Activated gamma-delta T cell (primary cell): ENCODE data around the gene RASL11B.

Experiments used
- DNase-seq: peaks from one replicate; lab custom pipeline; 2025; lab: John Stamatoyannopoulos, UW

Gene RASL11B

DNA sequence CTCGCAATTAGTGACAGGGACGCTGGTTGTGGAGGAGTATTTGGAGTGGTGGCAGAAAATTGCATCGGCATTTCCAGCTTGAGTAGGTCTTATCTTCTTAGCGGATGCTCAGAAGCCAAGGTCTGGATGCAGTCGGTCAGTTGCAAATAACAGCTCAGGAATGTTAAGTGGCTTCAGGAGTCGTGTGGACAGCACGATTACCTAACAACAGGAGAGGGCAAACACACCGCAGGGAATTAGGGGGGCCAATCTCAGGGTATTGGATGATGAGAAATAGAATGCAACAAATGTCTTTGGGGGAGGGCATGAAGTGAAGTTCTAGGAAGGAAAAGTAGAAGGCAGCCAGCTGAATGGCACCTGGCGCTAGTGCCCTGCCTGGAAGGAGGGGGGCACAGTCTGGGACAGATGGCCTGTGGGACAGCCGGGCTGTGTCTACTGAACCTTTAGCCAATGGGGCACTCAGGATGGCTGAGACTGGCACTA lies 11.8 kb downstream of the RASL11B start:
- no peak for DNase-seq

DNA sequence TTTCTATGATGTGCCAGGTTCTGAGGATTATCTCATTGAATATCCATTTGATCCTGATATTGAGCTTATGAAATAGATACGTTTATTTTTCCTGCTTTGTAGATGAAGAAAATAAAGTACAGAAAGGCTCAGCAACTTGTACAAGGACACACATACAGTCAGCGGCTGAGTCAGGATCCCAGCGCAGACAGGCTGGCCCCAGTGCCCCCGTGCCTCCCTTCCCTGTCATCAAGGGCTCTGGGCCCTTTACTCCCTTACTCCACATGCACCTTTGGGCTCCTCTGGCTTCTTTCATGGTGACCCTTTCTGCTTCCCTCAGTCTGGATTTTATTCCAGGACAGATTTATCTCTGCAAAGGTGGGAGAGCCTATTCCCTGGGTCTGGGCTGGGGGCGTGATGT lies 12.8 kb downstream of the RASL11B start:
- no peak for DNase-seq

DNA sequence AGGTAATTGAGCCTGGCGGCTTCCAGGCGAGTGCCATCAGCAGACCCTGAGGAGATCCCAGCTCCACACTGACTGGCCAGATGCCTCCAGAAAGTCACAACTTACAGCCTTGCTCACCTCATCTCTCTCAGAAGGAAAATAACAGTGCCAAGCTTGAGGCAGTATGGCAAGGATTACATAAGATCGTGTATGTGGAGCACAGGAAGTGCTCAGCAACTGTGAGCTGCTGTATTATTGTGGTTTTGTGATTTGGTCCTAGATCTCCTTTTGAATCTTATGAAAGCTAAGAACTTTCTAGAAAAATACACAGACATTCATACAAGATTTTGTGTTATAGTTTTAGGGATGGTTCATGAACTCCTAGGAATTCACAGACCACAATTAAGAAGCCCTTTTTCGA lies 14.0 kb downstream of the RASL11B start:
- no peak for DNase-seq

DNA sequence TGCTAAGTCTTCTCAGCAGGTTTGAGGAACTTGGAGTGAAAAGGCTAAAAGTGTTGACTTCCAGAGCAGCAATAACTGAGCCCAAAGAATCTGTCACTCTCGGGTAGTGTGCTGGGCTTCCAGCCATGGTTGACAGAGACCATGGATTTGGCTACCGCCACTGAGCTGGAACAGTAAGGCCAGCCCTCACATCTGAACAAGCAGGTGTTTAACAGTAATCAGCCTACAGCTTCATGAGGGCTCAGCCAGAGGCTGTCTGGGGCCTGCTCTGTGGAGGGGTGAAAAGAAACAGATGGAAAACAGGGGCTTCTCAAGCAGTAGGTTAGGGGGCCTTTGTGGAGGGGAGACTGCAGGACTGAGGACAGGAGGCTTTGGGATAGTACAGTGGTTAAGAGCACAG lies 14.9 kb downstream of the RASL11B start:
- DNase-seq, result no peak

DNA sequence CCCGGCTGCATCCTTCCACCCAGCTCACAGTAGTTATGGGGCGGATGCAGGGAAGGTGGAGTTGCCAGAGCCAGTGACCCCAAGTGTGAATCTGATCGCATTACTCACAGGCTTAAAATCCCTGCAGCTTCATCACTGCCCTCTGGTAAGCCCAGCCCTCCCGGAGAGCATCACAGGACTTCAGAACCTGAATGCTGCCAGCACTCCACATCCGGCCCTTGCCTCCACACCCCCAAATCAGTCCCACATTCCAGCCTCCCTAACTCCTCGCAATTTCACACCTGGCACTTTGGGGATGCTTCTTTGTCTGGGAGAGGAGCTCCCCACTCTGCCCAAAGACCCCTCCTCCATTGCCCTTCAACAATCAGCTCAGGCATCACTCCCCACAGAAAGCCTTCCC lies 15.6 kb downstream of the RASL11B start:
- no peak for DNase-seq

DNA sequence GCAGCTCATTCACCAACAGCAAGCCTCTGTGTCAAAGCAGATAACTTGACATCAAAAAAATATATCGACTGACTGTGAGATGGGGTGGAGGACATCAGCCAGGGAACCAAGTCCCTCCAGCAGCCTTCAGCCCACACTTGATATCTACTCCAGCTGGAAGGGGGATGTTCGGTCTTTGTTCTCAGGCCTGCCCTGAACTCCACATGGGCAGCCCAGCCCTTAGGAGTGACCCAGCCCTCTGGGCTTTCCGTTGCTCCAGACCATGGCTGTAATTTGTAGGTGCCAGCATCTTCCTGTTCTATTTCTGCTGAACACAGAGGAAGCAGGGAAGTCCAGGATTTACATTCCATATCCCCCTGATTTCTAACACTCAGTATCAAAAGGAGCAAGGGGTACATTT lies 17.4 kb downstream of the RASL11B start:
- DNase-seq, result no peak

DNA sequence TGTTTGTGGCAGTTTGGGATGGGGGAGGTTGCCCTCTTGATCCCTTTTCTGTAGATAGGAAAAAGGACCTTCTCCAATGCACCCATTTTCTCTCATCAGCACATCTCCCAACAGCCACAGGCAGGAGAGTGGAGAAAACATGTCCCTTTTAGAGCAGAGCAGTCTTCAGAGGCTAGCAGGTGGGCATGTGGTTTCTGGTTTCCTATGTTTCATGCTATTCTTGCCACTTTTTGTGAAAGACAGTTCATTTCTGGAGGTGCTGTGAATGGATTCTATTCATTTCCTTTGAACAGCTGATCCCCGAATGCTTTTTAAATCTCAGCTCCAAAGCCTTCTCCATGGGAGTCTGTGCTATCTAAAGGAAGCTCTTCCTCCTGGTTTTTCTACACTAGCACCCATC lies 18.9 kb downstream of the RASL11B start:
- no peak for DNase-seq

DNA sequence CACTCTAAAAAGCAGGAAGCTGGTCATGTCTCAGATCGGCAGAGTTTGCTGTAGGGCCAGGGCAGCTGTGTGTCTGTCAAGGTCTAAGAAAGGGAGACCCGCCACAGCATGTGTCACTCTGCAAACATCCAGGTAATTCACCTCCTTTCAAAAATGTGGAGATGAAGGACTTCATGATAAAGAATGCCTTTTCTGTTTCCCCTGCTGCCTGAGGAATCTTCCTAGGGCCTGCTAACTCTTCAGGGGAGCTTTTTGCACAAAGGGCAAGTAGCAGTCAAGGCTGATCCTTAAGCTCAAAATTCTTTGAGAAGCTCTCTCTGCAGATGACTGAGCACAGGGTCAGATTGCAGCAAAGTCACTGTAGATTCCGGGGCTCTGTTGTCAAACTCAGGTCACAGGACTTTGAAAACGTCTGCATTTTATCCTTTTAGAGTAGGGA lies 21.1 kb downstream of the RASL11B start:
- no peak for DNase-seq

DNA sequence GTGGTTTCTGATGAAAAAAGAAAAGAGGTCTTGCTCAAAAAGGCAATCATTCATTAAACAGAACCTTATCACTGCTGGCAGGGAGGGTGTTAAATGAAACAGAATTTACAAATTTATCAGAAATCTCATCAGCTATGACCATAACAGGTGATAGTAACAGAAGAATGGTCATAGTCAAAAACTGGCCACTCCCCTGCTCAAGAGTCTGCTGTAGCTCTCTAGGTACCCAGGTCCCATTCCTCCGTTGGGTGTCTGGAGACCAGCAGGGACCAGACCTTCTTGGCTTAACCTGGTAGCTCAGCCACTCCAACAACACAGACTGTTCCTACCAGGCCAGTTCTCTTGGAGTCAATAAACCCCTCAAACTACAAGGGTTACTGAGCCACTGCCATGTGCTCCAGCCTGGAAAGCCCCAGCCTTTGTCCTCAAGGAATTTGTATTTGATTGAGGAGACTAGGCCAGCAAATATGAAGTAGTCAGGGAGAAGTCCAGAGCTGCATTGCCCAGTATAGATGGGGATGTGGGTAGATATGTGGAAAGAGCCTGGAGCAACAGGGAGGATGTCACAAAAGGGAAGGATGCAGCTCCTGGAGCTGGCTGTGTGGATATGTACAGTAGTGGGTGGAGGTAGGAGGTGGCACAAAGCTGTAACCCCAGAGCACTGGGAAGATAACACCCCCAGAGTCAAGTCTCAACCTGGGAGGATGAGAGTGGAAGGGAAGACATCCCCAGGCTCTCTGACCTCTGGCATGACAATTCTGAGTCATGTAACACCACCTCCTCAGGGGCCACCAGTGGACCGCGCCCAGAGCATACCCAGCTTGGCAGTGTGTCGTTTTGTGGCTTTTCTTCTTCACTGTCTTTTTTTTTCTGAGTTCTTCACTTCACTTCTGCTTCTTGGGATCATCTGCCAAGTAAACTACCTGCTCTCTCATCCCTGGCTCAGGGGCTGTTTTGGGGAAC lies 21.9 kb downstream of the RASL11B start:
- no peak for DNase-seq

DNA sequence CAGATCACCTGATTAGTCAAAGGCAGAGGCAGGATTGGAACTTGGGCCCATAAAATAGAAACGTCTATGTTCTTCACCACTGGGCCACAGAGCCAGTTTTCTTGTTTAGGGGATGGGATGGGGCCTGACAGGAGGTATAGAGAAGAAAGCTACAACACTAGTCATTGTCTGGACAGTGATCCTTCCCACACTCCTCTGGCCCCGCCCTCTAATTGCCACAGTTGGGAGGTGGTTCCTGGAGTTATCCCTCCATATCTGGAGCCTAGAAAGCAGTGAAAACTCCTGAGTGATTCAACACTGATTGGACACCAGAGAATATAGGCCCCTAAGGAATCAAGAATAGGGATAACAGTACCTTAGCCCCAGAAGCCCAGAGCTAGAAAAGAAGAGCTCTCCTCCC lies 22.9 kb downstream of the RASL11B start:
- no peak for DNase-seq

DNA sequence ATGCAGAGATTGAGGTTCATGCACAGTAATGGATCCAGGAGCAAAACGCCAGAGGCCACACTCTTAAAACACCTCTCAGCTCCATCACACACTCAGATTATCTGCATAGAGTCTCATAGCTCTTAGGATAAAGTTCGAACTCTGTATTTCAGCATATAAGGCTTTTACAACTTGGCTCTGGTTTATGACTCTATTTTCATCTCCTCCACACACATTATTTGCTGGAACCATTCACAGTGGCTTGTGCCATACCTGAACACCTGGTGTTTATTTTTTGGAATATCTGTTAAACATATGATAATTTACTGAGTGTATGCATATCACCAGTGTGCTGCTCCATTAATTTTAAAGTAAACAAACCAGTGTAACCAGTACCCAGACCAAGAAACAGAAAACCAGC lies 27.2 kb downstream of the RASL11B start:
- no peak for DNase-seq

DNA sequence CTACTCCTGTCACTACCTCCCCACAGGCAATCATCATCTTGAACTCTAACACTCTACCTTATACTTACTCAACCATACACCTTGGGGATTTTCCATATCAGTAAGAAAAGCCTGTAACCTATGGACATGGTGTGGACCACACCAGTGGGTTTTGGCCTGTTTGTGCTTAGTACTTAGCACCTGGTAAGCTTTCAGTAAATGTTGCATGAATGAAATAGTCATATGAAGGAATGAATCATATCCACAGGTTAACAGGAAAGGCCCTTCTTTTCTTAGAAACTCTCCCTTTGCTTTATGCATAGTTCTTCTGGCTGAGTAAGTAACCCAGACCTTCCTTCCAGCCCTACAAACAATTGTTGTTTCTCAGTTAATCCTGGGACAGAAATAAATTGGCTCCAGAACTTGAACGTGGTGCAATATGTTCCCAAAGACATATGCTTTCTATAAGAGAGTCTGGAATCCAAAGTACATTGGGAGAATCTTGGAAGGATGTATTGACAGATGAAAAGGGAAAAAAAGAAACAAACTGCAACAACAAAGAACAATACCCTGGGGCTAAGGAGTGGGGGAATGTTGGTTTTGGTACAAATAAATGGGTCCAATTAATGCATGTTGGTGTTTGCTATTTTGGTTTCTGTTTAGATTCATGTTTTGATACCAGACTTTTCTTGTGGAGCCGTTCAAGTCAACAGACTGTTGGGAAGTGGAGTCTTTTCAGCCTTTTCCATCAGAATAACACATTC lies 27.8 kb downstream of the RASL11B start:
- no peak for DNase-seq

DNA sequence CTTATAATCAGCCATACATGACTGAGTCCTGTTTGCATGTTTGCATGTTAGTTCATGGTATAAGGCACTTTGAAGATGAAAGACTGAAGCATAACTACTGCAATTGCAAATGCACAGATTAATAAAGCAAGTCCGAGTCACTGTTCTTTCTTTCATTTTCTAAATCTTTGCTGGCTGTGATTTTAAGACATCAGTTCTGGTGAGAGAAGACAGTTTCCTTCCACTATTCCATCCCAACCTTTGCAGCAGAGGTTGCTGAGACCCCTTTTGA lies 28.3 kb downstream of the RASL11B start:
- no peak for DNase-seq

DNA sequence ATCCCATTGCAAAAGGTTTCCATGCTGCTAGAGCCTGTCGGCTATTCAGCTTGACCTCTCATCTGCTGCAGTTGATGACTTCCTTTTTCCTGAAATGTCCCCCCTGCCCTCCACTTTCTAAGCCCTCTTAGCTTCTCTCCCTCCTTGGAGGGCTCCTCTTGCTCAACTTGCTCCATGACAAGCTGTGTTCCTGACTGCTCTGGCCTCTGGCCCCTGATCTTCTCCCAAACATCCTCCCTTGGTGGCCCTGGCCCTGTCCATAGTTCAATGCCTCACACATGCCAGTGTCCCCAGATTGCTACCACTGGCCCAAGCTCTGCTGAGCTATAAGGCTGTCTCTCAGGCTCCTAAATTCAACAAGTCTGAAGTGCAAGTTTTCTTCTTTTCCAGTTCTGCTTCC lies 29.6 kb downstream of the RASL11B start:
- DNase-seq, result no peak

DNA sequence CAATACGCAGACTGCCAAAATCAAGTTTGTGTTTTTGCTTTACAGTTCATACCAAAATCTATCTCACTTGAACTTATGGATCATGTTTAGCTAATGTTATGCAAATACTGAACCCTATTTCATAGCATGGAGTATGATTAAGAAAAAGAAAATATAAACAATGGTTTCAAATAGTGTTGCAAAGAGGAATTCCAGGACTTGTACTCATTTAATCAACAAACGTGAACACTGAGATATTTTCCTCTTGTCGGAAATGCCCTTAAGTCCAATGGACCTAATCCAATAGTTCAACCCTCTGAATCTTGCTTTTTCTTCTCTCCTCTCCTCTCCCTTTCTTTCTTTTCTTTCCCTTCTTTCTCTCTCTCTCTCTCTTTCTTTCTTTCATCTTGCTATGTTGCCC lies 30.8 kb downstream of the RASL11B start:
- DNase-seq, result no peak

DNA sequence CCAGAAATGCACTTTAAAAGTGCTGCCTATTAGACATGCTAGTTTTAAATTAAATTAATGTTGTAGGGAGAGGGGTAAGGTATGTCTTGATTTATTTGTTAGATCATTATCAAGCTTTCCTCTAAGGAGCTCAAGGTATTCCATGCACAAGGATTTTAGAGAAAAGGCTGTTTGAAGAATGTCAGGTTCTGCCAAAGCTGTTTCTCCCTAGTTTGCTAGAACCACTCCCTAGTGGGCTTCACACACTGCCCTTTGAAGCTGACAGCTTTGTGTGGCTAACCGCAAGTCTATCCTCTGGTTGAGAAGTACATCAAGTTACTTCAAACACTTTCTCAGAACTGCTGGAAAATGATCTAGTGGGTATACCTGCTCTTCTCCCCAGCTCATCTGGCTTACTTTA lies 32.3 kb downstream of the RASL11B start:
- no peak for DNase-seq

DNA sequence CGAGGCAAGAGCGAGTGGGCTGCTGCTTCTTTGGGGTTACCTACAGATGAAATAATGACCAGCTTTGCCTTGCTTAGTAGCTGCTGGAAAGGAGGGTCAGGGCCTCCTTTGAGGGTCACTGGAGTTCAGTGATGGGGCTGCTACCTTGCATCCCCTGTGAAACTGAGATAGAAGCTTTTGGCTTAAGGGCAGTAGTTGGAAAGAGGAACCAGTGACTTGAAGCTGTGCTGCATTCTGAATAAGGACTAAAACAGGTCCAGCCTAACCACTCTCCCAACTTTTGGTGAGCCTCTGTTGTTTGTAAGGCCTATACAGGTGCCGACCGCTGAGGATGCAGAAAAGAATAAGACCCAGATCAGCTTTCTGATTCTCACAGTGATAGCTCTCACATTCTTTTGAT lies 41.2 kb downstream of the RASL11B start:
- DNase-seq, result no peak

DNA sequence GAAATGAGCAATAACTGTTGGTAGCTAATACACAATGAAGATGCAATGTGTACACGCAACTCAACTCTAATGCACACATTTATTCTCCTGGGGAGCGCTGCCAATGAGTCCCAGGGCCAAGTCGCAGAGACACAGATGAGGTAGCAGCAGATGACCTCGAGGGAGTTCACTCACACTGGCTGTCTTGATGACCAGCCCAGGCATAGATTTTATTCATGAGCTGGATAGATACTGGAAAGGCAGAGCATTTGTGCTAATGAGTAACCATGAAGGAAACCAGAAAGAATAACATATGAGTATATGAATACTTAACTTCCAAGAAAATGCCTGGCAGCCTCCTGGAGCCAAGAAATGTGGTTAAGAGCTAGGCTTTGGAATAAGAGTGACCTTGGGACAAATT lies 42.3 kb downstream of the RASL11B start:
- no peak for DNase-seq

DNA sequence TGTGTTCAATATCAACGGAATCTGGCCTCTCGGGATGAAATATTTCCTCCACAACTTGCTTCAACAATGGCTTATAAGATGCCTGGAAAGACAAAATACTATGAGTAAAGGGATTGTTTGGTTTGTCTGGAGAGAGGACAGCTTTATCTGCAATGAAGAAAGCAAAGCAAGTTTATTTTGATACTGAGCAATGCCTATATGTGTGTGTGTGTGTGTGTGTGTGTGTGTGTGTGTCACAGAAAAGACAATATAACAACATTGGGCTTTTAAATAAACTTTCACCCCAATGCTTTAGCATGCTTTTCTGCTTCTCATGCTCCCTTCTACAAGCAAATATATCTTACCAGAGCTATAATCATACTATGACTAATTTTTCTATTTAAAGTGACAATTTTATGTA lies 45.4 kb downstream of the RASL11B start:
- no peak for DNase-seq

DNA sequence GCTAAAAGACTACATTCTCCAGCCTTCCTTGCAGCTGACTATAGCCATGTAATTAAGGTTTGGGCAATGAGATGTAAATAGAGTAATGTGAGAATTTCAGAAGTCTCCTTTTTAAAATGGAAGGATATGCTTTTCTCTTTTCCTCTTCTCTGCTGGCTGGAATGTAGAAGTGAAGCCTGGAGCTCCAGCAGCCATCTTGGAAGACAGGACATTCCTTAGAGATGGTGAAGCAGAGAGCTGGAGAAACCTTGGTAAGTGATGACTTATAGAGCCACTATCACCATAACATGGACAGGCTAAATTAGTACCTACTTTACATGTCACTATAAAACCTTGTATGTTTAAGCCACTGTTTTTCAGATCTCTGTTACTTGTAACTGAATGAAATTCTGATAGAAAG lies 48.0 kb downstream of the RASL11B start:
- DNase-seq, result no peak

DNA sequence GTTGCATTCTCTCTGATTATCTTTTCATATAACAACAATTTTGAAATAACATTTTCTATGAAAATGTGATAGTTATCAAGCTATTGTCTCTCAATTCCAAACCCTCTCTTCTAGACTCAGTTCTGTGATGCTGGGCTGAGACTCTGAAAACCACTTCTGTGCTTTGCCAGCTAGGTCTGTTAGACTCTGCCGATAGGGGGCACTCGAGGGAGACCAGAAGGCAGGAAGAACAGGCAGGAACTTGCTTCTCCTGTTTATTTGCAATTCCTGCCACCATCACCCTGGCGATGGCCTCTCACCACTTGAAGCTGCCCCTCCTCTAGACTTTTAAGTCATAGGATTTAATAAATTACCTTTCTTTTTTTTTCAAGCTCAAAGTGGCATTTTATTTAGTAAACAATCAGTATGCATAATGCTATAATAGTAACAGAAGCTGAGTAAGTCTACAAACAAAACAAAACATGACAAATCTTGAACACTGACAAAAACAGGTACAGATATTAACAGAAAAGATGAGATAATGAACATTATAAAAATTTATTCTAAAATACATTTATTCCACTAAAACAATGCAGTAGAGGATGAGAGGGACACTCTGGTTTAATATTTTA lies 49.7 kb downstream of the RASL11B start:
- no peak for DNase-seq

DNA sequence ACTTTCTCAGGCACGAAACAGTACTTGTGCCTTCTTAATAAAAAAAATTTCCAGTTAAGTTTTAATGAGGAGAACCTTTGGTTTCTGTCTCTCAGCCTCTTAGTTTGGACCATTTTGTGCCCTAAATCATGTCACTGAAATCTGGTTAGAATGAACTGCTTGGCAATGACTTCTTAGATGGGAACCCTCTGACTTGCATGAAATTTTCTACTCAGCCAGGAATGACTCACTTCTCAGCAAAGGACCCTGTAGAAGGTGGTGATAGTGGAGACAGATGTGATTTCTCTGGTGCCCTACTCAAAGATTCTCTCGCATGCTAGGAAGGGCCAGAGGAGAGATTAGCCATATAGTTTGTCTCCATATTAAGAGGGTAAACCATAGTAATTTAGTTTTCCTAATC lies 50.5 kb downstream of the RASL11B start:
- DNase-seq, result no peak

DNA sequence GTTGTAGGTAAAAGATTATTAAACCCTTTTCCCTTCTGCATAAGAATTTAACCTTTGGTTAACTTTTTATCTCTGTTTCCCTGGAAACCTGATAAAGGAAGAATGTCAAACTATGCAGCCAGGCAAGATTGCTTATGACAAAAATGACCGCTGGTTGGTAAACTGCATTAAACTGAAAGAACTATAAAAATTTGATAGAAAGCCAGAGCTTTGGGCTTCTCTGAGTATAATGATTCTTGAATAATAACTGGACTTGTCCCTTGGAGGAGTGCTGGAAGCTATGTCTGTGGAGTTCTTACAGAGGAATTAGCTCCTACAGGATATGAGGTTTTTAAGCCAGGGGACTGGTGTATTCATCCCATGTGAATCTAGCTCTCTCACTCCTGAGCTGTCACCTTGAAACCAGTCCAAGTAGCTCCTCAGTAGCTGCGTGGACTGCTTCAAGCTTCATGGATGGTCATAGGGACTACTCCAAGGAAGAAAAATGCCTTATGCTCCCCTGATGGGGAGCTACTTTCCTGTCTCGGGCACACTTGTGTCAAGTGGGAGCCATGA lies 52.0 kb downstream of the RASL11B start:
- no peak for DNase-seq
